NCI-H2227 (cell line): ENCODE measurements around the gene TRMT44.

Source experiments
- DNase-seq: peaks from one replicate; lab custom pipeline; 2025; ENCODE audit not compliant: unreplicated experiment; lab: John Stamatoyannopoulos, UW

Gene TRMT44, protein sequence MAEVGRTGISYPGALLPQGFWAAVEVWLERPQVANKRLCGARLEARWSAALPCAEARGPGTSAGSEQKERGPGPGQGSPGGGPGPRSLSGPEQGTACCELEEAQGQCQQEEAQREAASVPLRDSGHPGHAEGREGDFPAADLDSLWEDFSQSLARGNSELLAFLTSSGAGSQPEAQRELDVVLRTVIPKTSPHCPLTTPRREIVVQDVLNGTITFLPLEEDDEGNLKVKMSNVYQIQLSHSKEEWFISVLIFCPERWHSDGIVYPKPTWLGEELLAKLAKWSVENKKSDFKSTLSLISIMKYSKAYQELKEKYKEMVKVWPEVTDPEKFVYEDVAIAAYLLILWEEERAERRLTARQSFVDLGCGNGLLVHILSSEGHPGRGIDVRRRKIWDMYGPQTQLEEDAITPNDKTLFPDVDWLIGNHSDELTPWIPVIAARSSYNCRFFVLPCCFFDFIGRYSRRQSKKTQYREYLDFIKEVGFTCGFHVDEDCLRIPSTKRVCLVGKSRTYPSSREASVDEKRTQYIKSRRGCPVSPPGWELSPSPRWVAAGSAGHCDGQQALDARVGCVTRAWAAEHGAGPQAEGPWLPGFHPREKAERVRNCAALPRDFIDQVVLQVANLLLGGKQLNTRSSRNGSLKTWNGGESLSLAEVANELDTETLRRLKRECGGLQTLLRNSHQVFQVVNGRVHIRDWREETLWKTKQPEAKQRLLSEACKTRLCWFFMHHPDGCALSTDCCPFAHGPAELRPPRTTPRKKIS

GRCh38 chr4:8440492-8441311, at the start of gene TRMT44, which contains the start of gene ACOX3:
TRMT44 (plus strand) TSS chr4:8440777; CDS start chr4:8440823, 46 bp downstream.
ACOX3 (minus strand) TSS chr4:8440723; CDS start chr4:8416521, 24,202 bp downstream.
- DNase-seq: peak; percentile 89

DNA sequence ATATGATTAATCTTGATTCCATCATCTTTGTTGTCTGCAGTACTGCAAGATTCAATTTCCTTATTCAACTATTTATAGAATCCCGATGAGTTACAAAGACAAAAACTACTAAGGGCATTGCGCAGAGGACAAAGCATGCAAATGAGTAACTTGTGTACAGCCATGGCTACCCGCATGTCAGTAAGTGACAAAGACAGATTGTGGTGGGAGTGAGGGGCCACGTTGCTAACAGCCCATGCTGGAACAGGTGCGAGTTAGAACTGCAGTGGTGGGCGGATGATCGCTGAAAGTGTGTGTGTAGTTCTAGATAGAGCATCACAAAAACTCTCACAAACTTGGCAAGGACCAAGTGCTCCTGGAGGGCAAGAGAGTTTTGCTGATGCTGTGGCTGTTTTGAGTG, 49.5 kb upstream of the TRMT44 start:
- no peak for DNase-seq

DNA sequence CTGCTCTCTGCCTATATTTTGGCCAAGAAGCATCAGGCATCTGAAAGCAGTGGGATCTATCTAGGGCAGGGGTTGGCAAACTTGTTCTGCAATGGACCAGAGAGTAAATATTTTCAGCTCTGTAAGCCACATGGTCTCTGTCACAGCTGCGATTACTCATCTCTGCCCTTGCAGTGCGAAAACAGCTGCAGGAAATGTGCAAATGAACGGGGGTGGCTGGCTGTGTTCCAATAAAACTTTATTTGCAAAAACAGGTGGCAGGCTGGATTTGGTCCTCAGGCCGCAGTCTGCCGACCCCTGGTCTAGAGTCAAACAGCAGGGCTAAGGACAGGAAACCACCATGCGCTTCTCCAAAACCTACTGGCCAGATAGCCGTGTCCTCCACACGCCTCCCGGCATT, 48.6 kb upstream of the TRMT44 start:
- DNase-seq: no peak

GRCh38 chr4:8392591-8393190, 47.9 kb upstream of the TRMT44 start:
- DNase-seq: no peak

DNA sequence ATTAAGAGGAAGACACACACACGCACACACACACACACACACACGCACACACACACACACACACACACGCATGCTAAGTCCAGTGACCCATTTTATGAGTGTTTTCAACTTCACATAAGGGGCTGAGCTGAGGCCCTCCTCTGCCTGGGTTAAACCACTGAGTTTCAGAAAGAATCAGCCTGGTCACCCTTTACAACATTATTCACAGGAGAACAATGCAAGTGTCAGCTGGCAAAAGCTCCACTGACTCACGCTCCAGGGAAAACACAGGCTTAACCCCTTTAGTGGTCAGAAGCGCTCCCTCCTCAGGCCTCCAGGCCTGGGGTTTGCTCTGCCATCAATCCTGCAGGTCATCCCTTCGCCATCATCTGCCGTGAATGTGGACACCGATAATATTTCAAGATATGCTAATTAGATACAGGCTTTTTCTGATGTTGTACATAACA, 47.0 kb upstream of the TRMT44 start:
- no peak for DNase-seq

DNA sequence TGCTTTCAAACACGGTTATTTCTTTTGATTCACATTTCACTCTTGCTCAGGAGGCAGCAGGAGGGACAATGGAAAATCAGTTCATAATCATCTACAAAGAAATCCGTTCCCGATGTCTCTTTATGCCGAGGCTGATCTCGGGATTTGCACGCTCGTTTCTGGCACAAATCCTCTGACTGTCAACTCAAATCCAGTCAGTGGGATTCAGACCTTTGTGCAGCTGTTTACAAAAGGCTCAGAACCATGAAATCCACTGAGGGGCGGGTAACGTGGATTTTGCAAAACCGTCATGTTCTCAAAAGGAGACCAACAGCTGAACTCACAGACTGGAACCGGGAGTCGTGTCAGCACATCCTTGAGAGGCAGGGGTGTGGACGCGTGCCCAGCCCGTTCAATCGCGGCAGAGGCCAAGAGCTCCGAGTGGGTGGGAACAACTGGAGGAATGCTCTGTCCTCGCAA, 46.5 kb upstream of the TRMT44 start:
- no peak for DNase-seq

DNA sequence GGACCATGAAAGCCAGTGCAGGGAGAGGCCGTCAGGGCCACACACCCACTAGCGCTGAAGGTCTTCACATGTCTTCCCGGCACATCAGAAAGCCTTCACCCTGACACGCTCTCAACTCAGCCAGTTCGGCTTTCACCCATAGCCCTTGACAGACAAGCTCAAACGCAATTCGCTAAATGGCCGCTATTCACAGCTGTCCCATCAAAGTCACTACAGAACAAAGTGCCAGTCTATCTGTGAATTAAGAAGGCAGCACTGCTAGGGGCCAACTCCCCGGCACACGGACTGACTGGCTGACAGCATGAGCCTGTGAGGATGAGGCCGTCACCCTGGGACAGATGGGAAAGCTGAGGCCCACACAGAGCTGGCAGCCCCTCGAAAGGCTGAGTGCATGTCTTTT, 45.8 kb upstream of the TRMT44 start:
- no peak for DNase-seq

DNA sequence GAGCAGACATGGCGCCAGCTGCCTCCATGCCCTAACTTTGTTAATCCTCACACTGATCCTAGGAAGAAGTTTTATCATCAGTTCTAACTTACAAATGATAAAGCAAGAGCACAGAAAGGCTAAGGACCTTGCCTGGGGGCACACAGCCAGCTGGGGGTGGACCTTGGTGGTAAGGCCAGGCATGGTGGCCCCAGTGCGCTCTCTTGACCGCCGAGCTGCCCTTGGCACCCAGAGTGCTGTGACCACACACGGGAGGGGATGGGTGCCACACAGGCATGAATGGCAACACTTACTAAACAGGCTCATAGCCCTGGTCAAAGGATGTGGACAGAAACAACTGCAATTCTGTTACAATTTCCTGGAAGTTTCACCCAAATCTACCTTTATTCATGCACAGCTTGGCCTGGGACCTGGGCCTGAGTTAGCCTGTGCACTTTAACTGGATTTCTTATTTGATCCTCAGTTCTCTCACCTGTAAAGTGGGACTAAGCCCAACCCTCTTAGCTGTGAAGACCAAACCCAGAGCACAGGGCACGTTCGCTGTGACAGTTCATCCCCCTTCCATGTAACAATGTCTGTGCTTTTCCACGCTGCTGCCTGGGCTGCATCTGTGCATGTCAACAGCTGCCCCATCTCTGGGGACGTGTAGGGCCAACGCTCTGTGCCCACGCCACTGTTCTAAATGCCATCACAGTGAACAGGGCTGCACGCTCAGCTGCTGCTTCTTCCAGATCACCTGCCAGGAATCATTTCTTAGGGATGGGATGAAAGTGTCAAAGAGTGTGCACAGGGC, 44.9 kb upstream of the TRMT44 start:
- no peak for DNase-seq

DNA sequence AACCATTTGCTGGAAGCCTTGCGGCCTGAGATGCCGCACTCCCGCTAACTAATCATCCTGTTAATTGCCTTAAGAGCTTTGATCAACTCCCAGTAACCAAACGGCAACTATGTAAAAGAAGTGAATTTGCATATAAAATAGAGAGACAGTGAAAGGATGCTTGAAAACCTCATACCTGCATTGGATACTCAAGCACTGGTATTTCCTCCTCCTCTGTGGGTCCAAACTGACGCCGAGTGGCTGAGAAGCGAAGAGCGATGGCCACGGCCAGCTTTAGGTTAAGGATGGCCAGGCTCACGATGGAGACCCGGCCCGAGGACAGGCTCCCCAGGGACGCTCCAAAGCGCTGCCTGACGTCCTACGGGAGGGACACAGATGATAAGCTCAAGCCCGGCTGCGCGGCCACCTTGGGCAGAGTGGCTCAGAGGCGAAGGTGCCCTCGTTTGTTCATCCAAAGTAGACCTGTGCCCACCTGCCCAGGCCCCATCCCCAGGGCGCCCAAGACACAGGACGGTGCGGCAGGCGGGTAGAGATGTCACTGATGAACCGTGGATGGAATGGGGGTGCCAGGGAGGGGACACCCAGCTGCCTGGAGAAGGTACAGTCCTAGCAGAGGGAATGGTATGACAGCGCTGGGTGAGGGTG, 43.7 kb upstream of the TRMT44 start:
- no peak for DNase-seq

DNA sequence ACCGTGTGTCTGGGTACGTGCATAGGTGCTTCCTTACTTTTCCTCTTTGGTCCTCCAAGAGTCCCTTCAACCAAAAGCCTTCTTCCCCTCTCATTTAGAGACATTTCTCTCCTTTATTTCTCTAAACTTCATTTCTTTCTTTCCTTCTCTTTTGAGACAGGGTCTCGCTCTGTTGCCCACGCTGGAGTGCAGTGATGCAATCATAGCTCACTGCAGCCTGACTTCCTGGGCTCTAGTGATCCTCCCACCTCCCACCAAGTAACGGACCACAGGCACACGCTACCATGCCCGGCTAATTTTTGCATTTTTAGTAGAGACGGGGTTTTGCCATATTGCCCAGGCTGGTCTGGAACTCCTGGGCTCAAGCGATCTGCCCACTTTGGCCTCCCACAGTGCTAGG, 42.2 kb upstream of the TRMT44 start:
- DNase-seq: no peak

DNA sequence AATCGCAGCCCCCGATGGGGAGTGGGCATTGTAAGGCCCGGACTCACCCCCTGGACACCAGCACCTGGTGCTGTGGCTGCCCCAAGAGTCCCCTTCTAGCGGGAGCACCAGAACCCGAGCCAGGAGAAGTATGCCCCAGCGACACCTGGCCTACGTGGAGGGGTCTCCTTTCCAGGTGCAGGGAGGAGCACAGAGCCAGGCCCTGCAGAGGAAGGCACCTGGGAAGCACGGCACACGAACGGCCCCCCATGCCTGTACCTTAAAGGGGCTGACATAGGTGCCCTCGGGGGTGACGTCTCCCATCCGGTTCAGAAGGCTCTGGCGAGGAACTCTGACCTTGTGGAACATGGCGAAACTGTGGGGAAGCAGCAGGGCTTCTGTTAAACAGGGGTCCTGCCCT, 41.3 kb upstream of the TRMT44 start:
- DNase-seq: no peak

- DNase-seq: no peak
Measured at GRCh38 chr4:8400632-8401325, 39.8 kb upstream of the TRMT44 start.

GRCh38 chr4:8401665-8402064, 38.9 kb upstream of the TRMT44 start:
- DNase-seq: no peak

DNA sequence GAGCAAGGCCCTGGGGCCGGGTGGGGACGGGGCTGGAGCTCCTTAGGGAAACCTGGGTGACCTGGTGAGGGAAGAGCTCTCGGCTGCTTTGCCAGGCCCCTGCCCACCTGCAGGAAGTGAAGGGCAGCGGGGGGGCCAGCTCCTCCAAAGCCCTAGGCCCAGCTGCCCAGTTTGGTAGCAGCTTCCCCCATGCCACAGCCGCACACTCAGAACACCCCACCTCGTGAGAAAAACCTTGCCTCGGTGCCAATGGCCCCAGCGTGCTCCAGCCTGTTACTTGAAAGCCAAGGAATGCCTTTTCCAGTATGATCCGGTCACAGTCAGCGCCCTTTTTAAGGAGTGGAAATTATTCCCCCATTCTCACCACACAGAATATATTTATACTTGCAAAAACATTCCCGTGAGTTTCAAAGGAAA, 38.4 kb upstream of the TRMT44 start:
- DNase-seq: no peak

DNA sequence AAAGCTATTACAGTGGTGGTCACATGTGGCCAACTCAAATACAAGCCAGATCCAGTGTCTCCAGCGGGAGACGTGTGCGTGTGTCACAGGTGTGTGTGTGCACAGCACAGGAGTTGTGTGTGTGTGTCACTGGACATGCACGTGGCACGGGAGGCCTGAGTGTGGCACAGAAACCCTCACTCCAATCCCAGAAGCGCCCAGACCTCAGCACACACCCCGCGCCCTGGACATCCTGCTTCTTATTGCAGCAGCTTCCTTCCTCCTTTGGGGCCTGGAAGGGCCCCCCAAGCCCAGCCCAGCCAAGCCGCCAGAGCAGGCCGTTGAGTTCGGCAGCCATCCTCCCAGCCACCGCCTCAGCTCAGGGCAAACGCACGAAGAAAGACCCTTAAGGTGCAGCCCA, 37.9 kb upstream of the TRMT44 start:
- no peak for DNase-seq

GRCh38 chr4:8403173-8403753, 37.3 kb upstream of the TRMT44 start:
- peak; percentile 67 for DNase-seq

- DNase-seq: no peak
Measured at GRCh38 chr4:8403976-8404375, 36.6 kb upstream of the TRMT44 start.

DNA sequence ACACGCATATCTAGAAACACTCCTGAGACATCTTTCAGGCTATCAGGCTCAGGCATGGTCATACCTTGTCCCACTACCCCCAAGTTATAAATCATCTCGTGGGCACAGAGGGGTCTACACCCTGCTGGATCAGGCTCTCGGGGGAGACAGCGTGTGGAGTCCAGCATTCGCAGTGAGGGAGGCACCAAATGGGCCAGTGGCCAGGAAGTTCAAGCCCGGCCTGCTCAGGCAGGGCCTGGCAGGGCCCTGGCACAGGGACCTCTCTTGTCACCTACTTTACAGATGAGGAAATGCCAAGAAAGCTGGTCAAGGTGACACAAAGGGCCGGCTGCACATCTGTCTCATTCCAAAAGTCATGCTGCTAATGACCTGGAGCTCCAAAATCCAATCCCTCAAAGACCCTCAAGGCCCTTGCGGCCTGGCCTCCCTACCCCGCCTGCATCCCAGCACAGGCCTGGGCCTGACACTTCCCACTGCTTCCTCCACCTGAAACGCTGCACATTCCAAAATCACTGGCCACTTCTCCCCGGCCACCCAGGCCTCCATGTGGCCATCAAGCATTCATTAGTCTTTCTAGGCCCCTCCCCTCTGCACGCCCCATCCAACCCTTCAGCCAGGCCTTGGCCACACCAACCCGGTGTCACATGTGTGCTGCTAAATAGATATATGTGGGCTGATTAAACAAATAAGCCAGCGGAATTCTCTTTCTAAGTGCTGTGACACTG, 35.6 kb upstream of the TRMT44 start:
- DNase-seq: no peak
